Effector memory CD8-positive, alpha-beta T cell (primary cell): ENCODE data around the gene CD22.

Experiments
- ATAC-seq: fragments of 150-1000 bp; cut with Tn5 transposase; replicated peaks from 2 replicates; pipeline ENCODE4 v1.10.0; 2021; ENCODE audit warnings: mild to moderate bottlenecking, moderate library complexity
- DNase-seq, 3 experiments: peaks; one replicate each; pipeline ENCODE4 v3.0.0; 2021
- H3K27ac Mint-ChIP-seq, 2 donors: one replicate each; pipeline ENCODE4 v1.8.0; 2022; ENCODE audit warnings: mild to moderate bottlenecking in 2 of 2, mixed read lengths in 2 of 2, moderate library complexity in 2 of 2
- H3K27me3 Mint-ChIP-seq, 2 donors: one replicate each; pipeline ENCODE4 v1.8.0; 2022; ENCODE audit warnings: mixed read lengths in 2 of 2
- H3K36me3 Mint-ChIP-seq: one replicate; pipeline ENCODE4 v1.8.0; 2022; ENCODE audit warnings: mild to moderate bottlenecking, moderate library complexity, mixed read lengths; ENCODE audit not compliant: insufficient read depth
- H3K4me1 Mint-ChIP-seq, 2 donors: one replicate each; pipeline ENCODE4 v1.8.0; 2022; ENCODE audit warnings: low read depth in 2 of 2, mixed read lengths in 2 of 2
- H3K4me3 Mint-ChIP-seq, 2 donors: one replicate each; pipeline ENCODE4 v1.8.0; 2022; ENCODE audit warnings: mild to moderate bottlenecking in 2 of 2, mixed read lengths in 2 of 2, moderate library complexity in 2 of 2
- H3K9me3 Mint-ChIP-seq, 2 donors: one replicate each; pipeline ENCODE4 v1.8.0; 2022; ENCODE audit warnings: mixed read lengths in 2 of 2

CD22 gene

GRCh38 chr19:35345671-35346111 lies 16.7 kb downstream of the CD22 start:
- Mint-ChIP-seq H3K36me3 (peaks cover 22% of the 10 kb centered on the region), H3K9me3 (no peaks in the 10 kb centered on the region), H3K4me3 (peak overlapping the region in 1 of 2 donors; percentile 24), H3K27ac (peak overlapping the region in 1 of 2 donors; percentile 89), H3K27me3 (peaks cover 23 to 68% of the 10 kb centered on the region in 2 donors), H3K4me1 (peaks cover 18 to 24% of the 10 kb centered on the region in 2 donors)
- no peak for DNase-seq
- no peak for ATAC-seq

- Mint-ChIP-seq H3K36me3 (peaks cover 22% of the 10 kb centered on the region), H3K27ac (peak overlapping the region; percentile 57 to 89), H3K27me3 (peaks cover 26 to 61% of the 10 kb centered on the region in 2 donors), H3K9me3 (no peaks in the 10 kb centered on the region), H3K4me3 (peak overlapping the region; percentile 47 to 69), H3K4me1 (peaks cover 18 to 24% of the 10 kb centered on the region in 2 donors)
- peak; percentile 46 to 61 (median 60) for DNase-seq
- peak; percentile 79 for ATAC-seq
Measured at GRCh38 chr19:35346193-35347052, 17.4 kb downstream of the CD22 start.

- ATAC-seq (peak; percentile 68), DNase-seq (peak in 2 of 3 experiments; percentile 20 to 30)
- peak within 1 kb of the TSS; percentile 57 to 89 for H3K27ac Mint-ChIP-seq
- H3K27me3 Mint-ChIP-seq = peaks cover 22 to 57% of the 10 kb centered on the region in 2 donors
- H3K4me3 Mint-ChIP-seq = peak within 1 kb of the TSS; percentile 47 to 69
- no peaks in the 10 kb centered on the region for H3K9me3 Mint-ChIP-seq
- peaks cover 22% of the 10 kb centered on the region for H3K36me3 Mint-ChIP-seq
- peaks cover 18 to 23% of the 10 kb centered on the region in 2 donors for H3K4me1 Mint-ChIP-seq
Measured at GRCh38 chr19:35347171-35347929, 18.4 kb downstream of the CD22 start, which contains the start of gene FFAR1. FFAR1 (plus strand) TSS chr19:35347902; CDS start chr19:35351552, 3,650 bp downstream.

- peak overlapping the region in 1 of 2 donors; percentile 69 for H3K4me3 Mint-ChIP-seq
- H3K36me3 Mint-ChIP-seq = peaks cover 22% of the 10 kb centered on the region
- H3K9me3 Mint-ChIP-seq = no peaks in the 10 kb centered on the region
- DNase-seq (no peak), ATAC-seq (no peak)
- H3K4me1 Mint-ChIP-seq = peaks cover 22 to 26% of the 10 kb centered on the region in 2 donors
- peak overlapping the region in 1 of 2 donors; percentile 89 for H3K27ac Mint-ChIP-seq
- peaks cover 18 to 56% of the 10 kb centered on the region in 2 donors for H3K27me3 Mint-ChIP-seq
Measured at GRCh38 chr19:35347930-35348298, 18.9 kb downstream of the CD22 start.

GRCh38 chr19:35348911-35349611 lies 20.1 kb downstream of the CD22 start:
- H3K9me3 Mint-ChIP-seq = no peaks in the 10 kb centered on the region
- peaks cover 22% of the 10 kb centered on the region for H3K36me3 Mint-ChIP-seq
- no peak overlapping the region for H3K27ac Mint-ChIP-seq
- peaks cover 22 to 28% of the 10 kb centered on the region in 2 donors for H3K4me1 Mint-ChIP-seq
- H3K4me3 Mint-ChIP-seq = no peak overlapping the region
- ATAC-seq (no peak), DNase-seq (no peak)
- H3K27me3 Mint-ChIP-seq = peaks cover 14 to 49% of the 10 kb centered on the region in 2 donors

GRCh38 chr19:35349614-35350521 lies 20.9 kb downstream of the CD22 start:
- DNase-seq = no peak
- Mint-ChIP-seq H3K4me1 (peaks cover 22 to 28% of the 10 kb centered on the region in 2 donors), H3K27ac (no peak overlapping the region)

GRCh38 chr19:35350591-35350990 lies 21.6 kb downstream of the CD22 start:
- Mint-ChIP-seq H3K9me3 (no peaks in the 10 kb centered on the region), H3K36me3 (peaks cover 19% of the 10 kb centered on the region), H3K4me1 (peaks cover 22 to 28% of the 10 kb centered on the region in 2 donors), H3K27ac (no peak overlapping the region), H3K27me3 (peaks cover 14 to 46% of the 10 kb centered on the region in 2 donors), H3K4me3 (no peak overlapping the region)
- ATAC-seq (no peak), DNase-seq (no peak)

More at GRCh38 chr19:35349614-35350521, 20.9 kb downstream of the CD22 start:
- peaks cover 14 to 49% of the 10 kb centered on the region in 2 donors for H3K27me3 Mint-ChIP-seq
- H3K36me3 Mint-ChIP-seq = peaks cover 22% of the 10 kb centered on the region
- no peak overlapping the region for H3K4me3 Mint-ChIP-seq
- no peaks in the 10 kb centered on the region for H3K9me3 Mint-ChIP-seq
- ATAC-seq = no peak

GRCh38 chr19:35351411-35352176 lies 22.6 kb downstream of the CD22 start:
- H3K36me3 Mint-ChIP-seq = peaks cover 9% of the 10 kb centered on the region
- no peak overlapping the region for H3K4me3 Mint-ChIP-seq
- peaks cover 11 to 46% of the 10 kb centered on the region in 2 donors for H3K27me3 Mint-ChIP-seq
- no peaks in the 10 kb centered on the region for H3K9me3 Mint-ChIP-seq
- ATAC-seq (no peak), DNase-seq (no peak)
- no peak overlapping the region for H3K27ac Mint-ChIP-seq
- peaks cover 19 to 25% of the 10 kb centered on the region in 2 donors for H3K4me1 Mint-ChIP-seq

GRCh38 chr19:35352177-35352447 lies 23.1 kb downstream of the CD22 start:
- H3K27me3 Mint-ChIP-seq = peaks cover 6 to 44% of the 10 kb centered on the region in 2 donors
- no peak overlapping the region for H3K4me3 Mint-ChIP-seq
- H3K36me3 Mint-ChIP-seq = peaks cover 4% of the 10 kb centered on the region
- ATAC-seq (no peak), DNase-seq (no peak)
- no peak overlapping the region for H3K27ac Mint-ChIP-seq
- no peaks in the 10 kb centered on the region for H3K9me3 Mint-ChIP-seq
- H3K4me1 Mint-ChIP-seq = peaks cover 14 to 19% of the 10 kb centered on the region in 2 donors

- ATAC-seq (peak; percentile 79), DNase-seq (peak; percentile 62 to 70 (median 63))
- H3K36me3 Mint-ChIP-seq = no peaks in the 10 kb centered on the region
- no peaks in the 10 kb centered on the region for H3K9me3 Mint-ChIP-seq
- no peak overlapping the region for H3K4me3 Mint-ChIP-seq
- H3K27ac Mint-ChIP-seq = no peak overlapping the region
- peaks cover 11 to 14% of the 10 kb centered on the region in 2 donors for H3K4me1 Mint-ChIP-seq
- peaks cover 5 to 44% of the 10 kb centered on the region in 2 donors for H3K27me3 Mint-ChIP-seq
Measured at GRCh38 chr19:35352448-35353304, 23.7 kb downstream of the CD22 start.

- Mint-ChIP-seq H3K4me3 (no peak overlapping the region), H3K4me1 (peaks cover 11 to 17% of the 10 kb centered on the region in 2 donors), H3K27ac (no peak overlapping the region), H3K36me3 (no peaks in the 10 kb centered on the region), H3K9me3 (no peaks in the 10 kb centered on the region), H3K27me3 (peaks cover 12 to 48% of the 10 kb centered on the region in 2 donors)
- DNase-seq (no peak), ATAC-seq (peak; percentile 14)
Measured at GRCh38 chr19:35353635-35354034, 24.6 kb downstream of the CD22 start.
